HFF-Myc (cell line): Measurements from ENCODE around the gene NCKAP5.
"Not testable (repeated sequence)": the region's sequence is repeated elsewhere in the genome, so short reads cannot be mapped to it uniquely, and the experiment has no call there.

ENCODE experiments used
- DNase-seq: peaks from one replicate; pipeline ENCODE4 v3.0.0-alpha.2; 2011; ENCODE audit warnings: low read depth; ENCODE audit errors: extremely low read depth
- H3K4me3 ChIP-seq: replicated peaks from 2 replicates; pipeline ENCODE4 v1.5.1; 2011; ENCODE audit warnings: low read depth, mild to moderate bottlenecking, control low read depth, low read length
- TF ChIP-seq, protein P1 (sequence below): IDR thresholded peaks from 2 replicates; pipeline ENCODE4 v1.5.1; 2012; ENCODE audit warnings: mild to moderate bottlenecking, low read depth, low read length, control low read depth; ENCODE audit errors: missing control alignments

Gene NCKAP5

DNA sequence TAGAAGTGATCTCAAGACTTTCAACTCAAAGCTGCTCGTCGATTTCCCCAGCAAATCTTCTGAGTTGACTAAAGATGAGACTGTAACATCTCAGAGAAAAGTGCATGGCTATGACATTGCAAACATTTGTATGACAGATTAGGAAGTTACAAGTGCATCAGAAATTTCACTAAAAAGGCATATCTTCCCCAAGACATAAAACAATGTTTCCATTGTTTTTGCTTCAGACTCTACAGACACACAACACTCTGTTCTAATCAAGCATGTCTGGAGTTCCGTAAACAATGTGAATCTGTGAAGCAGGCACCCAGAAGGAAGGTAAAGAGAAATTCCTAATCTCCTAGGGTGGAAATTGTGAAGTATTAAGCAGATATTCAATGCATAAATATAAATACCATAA is 753.6 kb downstream of the NCKAP5 start:
- DNase-seq = no peak
- no peak overlapping the region for H3K4me3 ChIP-seq
- TF ChIP-seq, protein P1, sequence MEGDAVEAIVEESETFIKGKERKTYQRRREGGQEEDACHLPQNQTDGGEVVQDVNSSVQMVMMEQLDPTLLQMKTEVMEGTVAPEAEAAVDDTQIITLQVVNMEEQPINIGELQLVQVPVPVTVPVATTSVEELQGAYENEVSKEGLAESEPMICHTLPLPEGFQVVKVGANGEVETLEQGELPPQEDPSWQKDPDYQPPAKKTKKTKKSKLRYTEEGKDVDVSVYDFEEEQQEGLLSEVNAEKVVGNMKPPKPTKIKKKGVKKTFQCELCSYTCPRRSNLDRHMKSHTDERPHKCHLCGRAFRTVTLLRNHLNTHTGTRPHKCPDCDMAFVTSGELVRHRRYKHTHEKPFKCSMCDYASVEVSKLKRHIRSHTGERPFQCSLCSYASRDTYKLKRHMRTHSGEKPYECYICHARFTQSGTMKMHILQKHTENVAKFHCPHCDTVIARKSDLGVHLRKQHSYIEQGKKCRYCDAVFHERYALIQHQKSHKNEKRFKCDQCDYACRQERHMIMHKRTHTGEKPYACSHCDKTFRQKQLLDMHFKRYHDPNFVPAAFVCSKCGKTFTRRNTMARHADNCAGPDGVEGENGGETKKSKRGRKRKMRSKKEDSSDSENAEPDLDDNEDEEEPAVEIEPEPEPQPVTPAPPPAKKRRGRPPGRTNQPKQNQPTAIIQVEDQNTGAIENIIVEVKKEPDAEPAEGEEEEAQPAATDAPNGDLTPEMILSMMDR = no peak

DNA sequence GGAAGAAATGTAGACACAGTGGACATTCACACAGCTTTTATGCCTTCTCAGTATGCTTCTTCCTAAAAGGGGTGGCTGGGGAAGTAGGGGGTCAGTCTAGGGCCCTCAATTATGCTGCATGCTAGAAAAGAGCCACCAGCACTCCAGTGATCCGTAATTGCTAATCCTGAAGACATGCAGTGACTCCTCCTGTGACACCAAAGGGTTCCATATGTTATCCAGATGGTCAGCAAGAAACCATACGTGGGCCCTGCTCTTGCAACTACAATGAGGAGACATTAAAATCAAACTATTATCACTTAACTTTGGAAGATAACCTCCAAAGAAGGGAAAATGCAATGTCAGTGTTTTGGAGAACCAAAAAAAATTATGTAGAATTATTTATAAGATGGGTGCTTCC is 754.8 kb downstream of the NCKAP5 start:
- no peak overlapping the region for H3K4me3 ChIP-seq
- no peak for DNase-seq
- TF ChIP-seq, protein P1 = no peak

DNA sequence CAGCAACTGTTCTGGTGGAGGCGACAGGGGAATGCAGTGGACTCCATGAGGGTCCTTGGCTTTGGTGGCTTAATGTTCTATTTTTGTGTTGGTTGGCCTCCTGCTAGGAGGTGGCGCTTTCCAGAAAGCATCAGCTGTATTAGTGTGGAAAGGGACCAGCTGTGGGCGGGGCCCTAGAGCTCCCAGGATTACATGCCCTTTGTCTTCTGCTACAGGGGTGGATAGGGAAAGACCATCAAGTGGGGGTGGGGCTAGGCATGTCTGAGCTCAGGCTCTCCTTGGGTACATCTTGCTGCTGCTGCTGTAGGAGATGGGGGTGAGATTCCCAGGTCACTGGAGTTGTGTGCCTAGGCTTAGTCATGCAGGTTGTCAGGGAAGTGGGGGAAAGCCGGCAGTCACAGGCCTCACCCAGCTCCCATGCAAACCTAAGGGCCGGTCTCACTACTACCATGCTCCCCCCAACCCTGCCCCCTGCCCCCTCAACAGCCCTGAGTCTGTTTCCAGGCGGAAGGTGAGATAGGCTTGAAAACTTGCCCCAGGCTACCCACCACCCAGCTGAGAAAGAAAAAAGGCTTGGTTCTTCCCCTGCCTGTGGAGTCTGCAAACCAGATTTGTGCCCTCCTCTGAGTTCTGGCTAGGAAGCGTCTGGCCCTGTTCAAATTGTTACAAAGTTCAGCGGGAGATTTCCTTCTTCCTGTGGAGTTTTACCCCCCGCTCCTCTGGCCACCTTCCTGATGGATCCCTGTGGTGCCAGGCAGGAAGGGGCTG is 756.9 kb downstream of the NCKAP5 start:
- no peak overlapping the region for H3K4me3 ChIP-seq
- TF ChIP-seq, protein P1 = no peak
- DNase-seq = no peak

DNA sequence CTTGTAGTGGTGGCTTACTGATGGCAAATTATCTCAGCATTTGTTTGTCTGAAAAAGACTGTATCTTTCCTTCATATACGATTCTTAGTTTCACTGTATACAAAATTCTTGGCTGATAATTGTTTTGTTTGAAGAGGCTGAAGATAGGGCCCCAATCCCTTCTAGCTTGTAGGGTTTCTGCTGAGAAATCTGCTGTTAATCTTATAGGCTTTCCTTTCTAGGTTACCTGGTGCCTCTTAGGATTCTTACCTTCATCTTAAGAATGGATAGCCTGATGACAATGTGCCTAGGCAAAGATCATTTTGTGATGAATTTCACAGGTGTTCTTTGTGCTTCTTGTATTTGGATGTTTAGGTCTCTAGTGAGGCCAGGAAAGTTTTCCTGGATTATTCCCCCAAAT is 758.3 kb downstream of the NCKAP5 start:
- not testable (repeated sequence) for H3K4me3 ChIP-seq, DNase-seq

DNA sequence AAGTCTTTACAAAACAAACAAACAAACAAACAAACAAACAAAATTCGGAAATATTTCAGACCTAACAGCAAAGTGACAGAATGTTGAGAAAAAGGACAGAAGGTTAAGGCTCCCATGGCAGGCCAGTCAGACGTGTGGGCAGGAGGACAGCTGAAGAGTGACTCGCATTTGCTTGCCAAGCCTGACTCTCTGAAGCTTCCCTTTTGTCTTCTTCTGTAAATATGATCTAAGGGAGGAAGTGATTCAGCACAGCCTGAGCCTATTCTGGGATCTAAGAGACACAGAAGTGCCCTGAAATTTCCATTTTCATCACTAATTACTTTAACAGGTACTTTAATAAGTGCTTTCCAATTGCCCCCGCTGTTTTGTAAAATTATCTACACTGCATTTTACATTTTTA is 764.2 kb downstream of the NCKAP5 start:
- H3K4me3 ChIP-seq = no peak overlapping the region
- DNase-seq = no peak
- TF ChIP-seq, protein P1 = no peak

DNA sequence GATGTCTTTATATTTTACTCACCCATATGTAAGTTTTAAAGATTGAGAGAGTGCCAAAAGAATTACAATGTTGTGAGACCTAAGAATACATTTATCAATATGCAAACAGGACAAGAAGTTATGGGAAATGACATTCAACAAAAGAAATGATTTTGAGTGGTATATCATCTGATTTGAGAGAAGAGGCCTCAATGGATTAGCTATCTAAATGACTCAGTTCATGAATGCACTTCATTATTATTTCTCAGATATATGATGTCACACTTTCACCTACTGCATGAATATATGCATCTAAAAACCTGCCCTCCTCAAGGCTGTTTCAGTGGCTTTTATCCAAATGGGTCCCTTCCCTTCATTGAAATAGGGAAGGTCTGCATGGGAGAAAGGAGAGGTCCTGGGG is 769.9 kb downstream of the NCKAP5 start:
- DNase-seq = no peak
- H3K4me3 ChIP-seq = no peak overlapping the region
- TF ChIP-seq, protein P1 = no peak

DNA sequence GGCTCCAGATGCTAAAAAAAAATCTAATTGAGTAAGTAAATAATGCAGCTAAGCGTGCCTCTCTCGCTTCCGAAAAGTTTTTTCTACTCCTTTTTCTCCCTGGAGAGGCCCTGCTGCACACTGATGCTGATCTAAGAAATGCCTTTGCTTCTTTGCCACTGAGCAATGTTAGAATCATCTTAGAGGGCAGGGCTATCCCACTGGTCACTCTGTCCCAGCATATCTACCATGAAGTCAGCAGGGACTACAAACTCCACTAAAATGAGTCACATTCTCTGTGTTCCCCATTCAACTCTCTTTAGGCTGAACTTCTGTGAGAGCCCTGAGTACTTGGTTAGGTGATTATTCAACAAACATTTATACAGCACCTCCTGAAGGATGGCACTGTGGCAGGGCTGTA is 770.7 kb downstream of the NCKAP5 start:
- no peak for DNase-seq
- TF ChIP-seq, protein P1 = no peak
- H3K4me3 ChIP-seq = no peak overlapping the region
